HepG2 (cell line): ENCODE measurements around the gene DCLK1. TPM values are rescaled to one million over a fixed set of nuclear protein-coding genes. Genes with fewer than 3 reads are reported as not detected.

Experiments used
- ATAC-seq: fragments of 200-7000 bp; cut with Tn5 transposase; 3 replicates; pipeline ENCODE4 v1.9.1; 2020; ENCODE audit warnings: mild to moderate bottlenecking, moderate library complexity
- BruUV-seq: library from RNA; stranded (reverse); fragments of 400-500 nt; replicated peaks from 2 replicates; lab custom pipeline; 2021; lab: Mats Ljungman, UMichigan
- CTCF ChIA-PET: fragments of 300-600 bp; formaldehyde crosslinking; extraction: SDS; loops from one replicate; lab custom pipeline; 2021; ENCODE audit warnings: low total read pairs, inconsistent platforms, low intra/inter-chr PET ratio; lab: Yijun Ruan, JAX
- POLR2A ChIA-PET: fragments of 350-600 bp; sonication (Branson Sonifier 250); formaldehyde crosslinking; loops from one replicate; lab custom pipeline; 2020; ENCODE audit warnings: antibody characterized with exemption, inconsistent platforms; lab: Yijun Ruan, JAX
- DNase-seq: peaks from one replicate; pipeline ENCODE4 v3.0.0-alpha.2; 2015; ENCODE audit warnings: low spot score
- FAIRE-seq: peaks from 3 replicates; lab custom pipeline; 2011; peaks lifted over from hg19 to GRCh38; lab: Jason Lieb, UNC
- H2AFZ ChIP-seq: one replicate; pipeline ENCODE4 v1.6.1; 2011; ENCODE audit warnings: low read length, inconsistent platforms
- H3K27ac ChIP-seq: fragments of 300-600 bp; 3 replicates; pipeline ENCODE4 v1.8.0; 2011; ENCODE audit warnings: mixed run types, mild to moderate bottlenecking, mixed read lengths, low read length, inconsistent platforms; ENCODE audit not compliant: insufficient read depth; ENCODE audit errors: extremely low read length
- H3K27me3 ChIP-seq, 2 experiments: fragments of 200-600 bp in 1 of 2; 2 replicates in 1 of 2; 3 replicates in 1 of 2; pipeline versions ENCODE4 v1.6.0 to v1.8.0; 2011; ENCODE audit warnings: low read length in 2 of 2, mild to moderate bottlenecking in 2 of 2, moderate library complexity in 2 of 2, inconsistent platforms in 1 of 2; ENCODE audit not compliant: insufficient read depth in 2 of 2, control insufficient read depth in 1 of 2
- H3K36me3 ChIP-seq, 2 experiments: fragments of 200-600 bp in 1 of 2; replicated peaks in 1 of 2; 2 replicates in 1 of 2; 3 replicates in 1 of 2; pipeline versions ENCODE4 v1.5.1 to v1.8.0; 2011; ENCODE audit warnings: low read length in 2 of 2, inconsistent platforms in 1 of 2; ENCODE audit not compliant: insufficient read depth in 2 of 2, control insufficient read depth in 1 of 2
- H3K4me1 ChIP-seq: 2 replicates; pipeline ENCODE4 v1.5.1; 2012; ENCODE audit warnings: low read length, inconsistent platforms; ENCODE audit not compliant: insufficient read depth
- H3K4me2 ChIP-seq: 2 replicates; pipeline ENCODE4 v1.6.0; 2011; ENCODE audit warnings: low read depth, low read length, inconsistent platforms
- H3K4me3 ChIP-seq, 3 experiments: fragments of 200-600 bp in 1 of 3; sonication (generic), shearing (Covaris generic) in 1 of 3; replicated peaks in 1 of 3; 2 replicates each; pipeline ENCODE4 v1.5.1; 2011 to 2016; ENCODE audit warnings: low read length in 3 of 3, inconsistent platforms in 2 of 3, low read depth in 2 of 3, mild to moderate bottlenecking in 2 of 3, control low read depth in 1 of 3, mixed read lengths in 1 of 3; ENCODE audit not compliant: insufficient read depth in 1 of 3
- H3K79me2 ChIP-seq: one replicate; pipeline ENCODE4 v1.6.1; 2011; ENCODE audit warnings: low read length, inconsistent platforms; ENCODE audit not compliant: insufficient read depth
- H3K9ac ChIP-seq: 2 replicates; pipeline ENCODE4 v1.6.0; 2011; ENCODE audit warnings: mild to moderate bottlenecking, low read depth, low read length, inconsistent platforms; ENCODE audit not compliant: insufficient read depth
- H3K9me3 ChIP-seq: 2 replicates; pipeline ENCODE4 v1.5.1; 2012; ENCODE audit warnings: mild to moderate bottlenecking, low read length
- H4K20me1 ChIP-seq: 2 replicates; pipeline ENCODE4 v1.6.0; 2011; ENCODE audit warnings: inconsistent platforms, mild to moderate bottlenecking, low read length, moderate library complexity; ENCODE audit not compliant: insufficient read depth
- BCL6 ChIP-seq: IDR thresholded peaks from 2 replicates; pipeline ENCODE4 v1.6.1; 2016; ENCODE audit warnings: missing genetic modification reagents, missing compliant biosample characterization
- HBP1 ChIP-seq: IDR thresholded peaks from 2 replicates; pipeline ENCODE4 v1.6.1; 2016; ENCODE audit warnings: low read depth, control low read depth
- HOXA3 ChIP-seq: sonication (generic); formaldehyde crosslinking; IDR thresholded peaks from 2 replicates; pipeline ENCODE4 v1.5.0; 2020; ENCODE audit warnings: missing genetic modification reagents
- KLF6 ChIP-seq: IDR thresholded peaks from 2 replicates; pipeline ENCODE4 v1.8.0; 2016; ENCODE audit warnings: missing biosample characterization, missing genetic modification reagents
- PREB ChIP-seq: sonication (generic); formaldehyde crosslinking; IDR thresholded peaks from 2 replicates; pipeline ENCODE4 v1.4.0; 2020; ENCODE audit warnings: missing genetic modification reagents
- ZMAT3 ChIP-seq: sonication (generic); formaldehyde crosslinking; conservative IDR thresholded peaks from 2 replicates; pipeline ENCODE4 v1.7.0; 2021; ENCODE audit warnings: missing genetic modification reagents
- ZNF350 ChIP-seq: sonication (generic); formaldehyde crosslinking; IDR thresholded peaks from 2 replicates; pipeline ENCODE4 v1.4.0; 2020; ENCODE audit warnings: mild to moderate bottlenecking, low read depth, missing genetic modification reagents, borderline replicate concordance
- ZNF432 ChIP-seq: sonication (generic); formaldehyde crosslinking; IDR thresholded peaks from 2 replicates; pipeline ENCODE4 v1.5.0; 2020; ENCODE audit warnings: missing genetic modification reagents, mild to moderate bottlenecking, borderline replicate concordance
- ZNF577 ChIP-seq: sonication (generic); formaldehyde crosslinking; IDR thresholded peaks from 2 replicates; pipeline ENCODE4 v1.4.0; 2020; ENCODE audit warnings: mild to moderate bottlenecking, low read depth, missing genetic modification reagents, borderline replicate concordance
- ZSCAN21 ChIP-seq: sonication (generic); formaldehyde crosslinking; IDR thresholded peaks from 2 replicates; pipeline ENCODE4 v1.8.0; 2022; ENCODE audit warnings: mild to moderate bottlenecking, missing genetic modification reagents, moderate library complexity, borderline replicate concordance
- WGBS: methylation state at CpG from one replicate; pipeline ENCODE4 v1.1.6; 2017; ENCODE audit warnings: low lambda C conversion rate; 5-methylcytosine and 5-hydroxymethylcytosine counted together
- in situ Hi-C: cut with HindIII; loops from 2 replicates; pipeline ENCODE4 v1.10.0; 2017; ENCODE audit warnings: low pct_unique_long_range_greater_than_20kb; ENCODE audit not compliant: extremely low pct_ligation_motif_present
- intact Hi-C: fragments of 100-400 bp; cut with micrococcal nuclease; formaldehyde crosslinking; loops from one replicate; pipeline ENCODE4 v1.10.0; 2022; ENCODE audit not compliant: unreplicated experiment
- polyA plus RNA-seq, 8 experiments: library from polyadenylated mRNA; depleted of rRNA in 3 of 8; stranded (reverse) in 7 of 8; unstranded in 1 of 8; fragments of >200 nt; fragmentation: Illumina TruSeq in 4 of 8; extraction: Trizol in 4 of 8; gene quantifications; 2 replicates each; pipeline versions ENCODE4 v1.2.1 to v1.2.3, GENCODE V29; 2011 to 2016; ENCODE audit warnings: low read depth in 4 of 8, missing spikeins in 1 of 8, mixed read lengths in 1 of 8; ENCODE audit not compliant: insufficient read depth in 1 of 8
- total RNA-seq, 5 experiments: library from RNA; depleted of rRNA; stranded (reverse); fragments of >200 nt; fragmentation: Illumina TruSeq; extraction: Trizol; gene quantifications; 2 replicates each; pipeline ENCODE4 v1.2.3, GENCODE V29; 2016; ENCODE audit warnings: low read depth in 1 of 5
- TF ChIP-seq, protein P1 (sequence below): sonication (generic); formaldehyde crosslinking; IDR thresholded peaks from 2 replicates; pipeline ENCODE4 v1.8.0; 2022; ENCODE audit warnings: mild to moderate bottlenecking, missing genetic modification reagents, moderate library complexity
- TF ChIP-seq, protein P2 (sequence below): sonication (generic); formaldehyde crosslinking; IDR thresholded peaks from 2 replicates; pipeline ENCODE4 v1.5.1; 2020; ENCODE audit warnings: missing genetic modification reagents, mild to moderate bottlenecking, borderline replicate concordance

Gene DCLK1
- total and polyA plus RNA-seq, 2 of the 13 experiments (the other 11 are each of a cell fraction or from before 2014, with no cell fraction given): not detected

GRCh38 chr13:35856721-35857364 is 274.3 kb downstream of the DCLK1 start:
- 0% methylated on average over 1 of the region's 1 CpG for WGBS
- DNase-seq (no peak), FAIRE-seq (no peak), ATAC-seq (no peak)
- ChIA-PET CTCF (no interaction called here), POLR2A (no interaction called here)
- Histone ChIP-seq H3K4me2 (no peak overlapping the region), H3K9me3 (no peaks in the 10 kb centered on the region), H3K36me3 (no peaks in the 10 kb centered on the region), H3K27me3 (peaks cover 0 to 9% of the 10 kb centered on the region in 2 experiments; a peak in 1 of 5 replicates), H3K79me2 (no peaks in the 10 kb centered on the region), H3K4me1 (no peaks in the 10 kb centered on the region), H4K20me1 (no peaks in the 10 kb centered on the region), H2AFZ (no peak overlapping the region), H3K9ac (no peak overlapping the region), H3K27ac (no peak overlapping the region), H3K4me3 (no peak overlapping the region)
- in situ Hi-C loops (no loop called here), intact Hi-C loops (loop anchor here (10.0 kb wide), 1 partner anchor 608 kb away; no protein-coding TSS in a partner anchor)
- TF ChIP-seq BCL6 (CRISPR knock-in tag) (no peak), HBP1 (CRISPR knock-in tag) (no peak), ZNF350 (CRISPR knock-in tag) (no peak), HOXA3 (no peak), ZMAT3 (no peak), PREB (CRISPR knock-in tag) (no peak), KLF6 (no peak), ZSCAN21 (CRISPR knock-in tag) (no peak), ZNF577 (no peak), ZNF432 (CRISPR knock-in tag) (no peak)
- TF ChIP-seq, protein P1, sequence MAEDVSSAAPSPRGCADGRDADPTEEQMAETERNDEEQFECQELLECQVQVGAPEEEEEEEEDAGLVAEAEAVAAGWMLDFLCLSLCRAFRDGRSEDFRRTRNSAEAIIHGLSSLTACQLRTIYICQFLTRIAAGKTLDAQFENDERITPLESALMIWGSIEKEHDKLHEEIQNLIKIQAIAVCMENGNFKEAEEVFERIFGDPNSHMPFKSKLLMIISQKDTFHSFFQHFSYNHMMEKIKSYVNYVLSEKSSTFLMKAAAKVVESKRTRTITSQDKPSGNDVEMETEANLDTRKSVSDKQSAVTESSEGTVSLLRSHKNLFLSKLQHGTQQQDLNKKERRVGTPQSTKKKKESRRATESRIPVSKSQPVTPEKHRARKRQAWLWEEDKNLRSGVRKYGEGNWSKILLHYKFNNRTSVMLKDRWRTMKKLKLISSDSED (CRISPR knock-in tag): no peak
- TF ChIP-seq, protein P2, sequence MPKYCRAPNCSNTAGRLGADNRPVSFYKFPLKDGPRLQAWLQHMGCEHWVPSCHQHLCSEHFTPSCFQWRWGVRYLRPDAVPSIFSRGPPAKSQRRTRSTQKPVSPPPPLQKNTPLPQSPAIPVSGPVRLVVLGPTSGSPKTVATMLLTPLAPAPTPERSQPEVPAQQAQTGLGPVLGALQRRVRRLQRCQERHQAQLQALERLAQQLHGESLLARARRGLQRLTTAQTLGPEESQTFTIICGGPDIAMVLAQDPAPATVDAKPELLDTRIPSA (CRISPR knock-in tag): no peak
- no TSS peak for BruUV-seq
